NCI-H524 treated with DMSO at 0.1 percent for 48 hours (cell line): ENCODE measurements around the gene SPATS2L.

Source experiments
- DNase-seq: peaks from one replicate; lab custom pipeline; 2025; lab: John Stamatoyannopoulos, UW

The SPATS2L gene

GRCh38 chr2:200411831-200412230 is 105.3 kb downstream of the SPATS2L start:
- no peak for DNase-seq

GRCh38 chr2:200414367-200414766 is 107.9 kb downstream of the SPATS2L start:
- no peak for DNase-seq

- DNase-seq: no peak
Measured at GRCh38 chr2:200415455-200415854, 109.0 kb downstream of the SPATS2L start.

- no peak for DNase-seq
Measured at GRCh38 chr2:200416878-200417277, 110.4 kb downstream of the SPATS2L start.

GRCh38 chr2:200417366-200417765 is 110.9 kb downstream of the SPATS2L start:
- no peak for DNase-seq

- no peak for DNase-seq
Measured at GRCh38 chr2:200418399-200418798, 111.9 kb downstream of the SPATS2L start.

- DNase-seq: no peak
Measured at GRCh38 chr2:200419325-200419724, 112.8 kb downstream of the SPATS2L start.

- DNase-seq: no peak
Measured at GRCh38 chr2:200421270-200421669, 114.8 kb downstream of the SPATS2L start.

- no peak for DNase-seq
Measured at GRCh38 chr2:200422071-200422470, 115.6 kb downstream of the SPATS2L start.

GRCh38 chr2:200422532-200423261 is 116.2 kb downstream of the SPATS2L start:
- DNase-seq: no peak

GRCh38 chr2:200423541-200423940 is 117.0 kb downstream of the SPATS2L start:
- no peak for DNase-seq

GRCh38 chr2:200425026-200425821 is 118.7 kb downstream of the SPATS2L start:
- no peak for DNase-seq

GRCh38 chr2:200426754-200427153 is 120.3 kb downstream of the SPATS2L start:
- no peak for DNase-seq

GRCh38 chr2:200428961-200429665 is 122.6 kb downstream of the SPATS2L start:
- DNase-seq: no peak

- no peak for DNase-seq
Measured at GRCh38 chr2:200430017-200430416, 123.5 kb downstream of the SPATS2L start.

GRCh38 chr2:200431996-200432705 is 125.7 kb downstream of the SPATS2L start:
- no peak for DNase-seq

- no peak for DNase-seq
Measured at GRCh38 chr2:200435379-200435778, 128.9 kb downstream of the SPATS2L start.

GRCh38 chr2:200438251-200438650 is 131.8 kb downstream of the SPATS2L start:
- no peak for DNase-seq

GRCh38 chr2:200438846-200439245 is 132.4 kb downstream of the SPATS2L start:
- DNase-seq: no peak

GRCh38 chr2:200439981-200440380 is 133.5 kb downstream of the SPATS2L start:
- no peak for DNase-seq

- DNase-seq: no peak
Measured at GRCh38 chr2:200442471-200442870, 136.0 kb downstream of the SPATS2L start.

- no peak for DNase-seq
Measured at GRCh38 chr2:200443376-200443775, 136.9 kb downstream of the SPATS2L start.
